D341Med (cell line): ENCODE results near the gene OSBPL8.

ENCODE experiments used
- DNase-seq: peaks from one replicate; pipeline ENCODE4 v3.0.0; 2012; ENCODE audit warnings: low spot score

OSBPL8 gene, protein sequence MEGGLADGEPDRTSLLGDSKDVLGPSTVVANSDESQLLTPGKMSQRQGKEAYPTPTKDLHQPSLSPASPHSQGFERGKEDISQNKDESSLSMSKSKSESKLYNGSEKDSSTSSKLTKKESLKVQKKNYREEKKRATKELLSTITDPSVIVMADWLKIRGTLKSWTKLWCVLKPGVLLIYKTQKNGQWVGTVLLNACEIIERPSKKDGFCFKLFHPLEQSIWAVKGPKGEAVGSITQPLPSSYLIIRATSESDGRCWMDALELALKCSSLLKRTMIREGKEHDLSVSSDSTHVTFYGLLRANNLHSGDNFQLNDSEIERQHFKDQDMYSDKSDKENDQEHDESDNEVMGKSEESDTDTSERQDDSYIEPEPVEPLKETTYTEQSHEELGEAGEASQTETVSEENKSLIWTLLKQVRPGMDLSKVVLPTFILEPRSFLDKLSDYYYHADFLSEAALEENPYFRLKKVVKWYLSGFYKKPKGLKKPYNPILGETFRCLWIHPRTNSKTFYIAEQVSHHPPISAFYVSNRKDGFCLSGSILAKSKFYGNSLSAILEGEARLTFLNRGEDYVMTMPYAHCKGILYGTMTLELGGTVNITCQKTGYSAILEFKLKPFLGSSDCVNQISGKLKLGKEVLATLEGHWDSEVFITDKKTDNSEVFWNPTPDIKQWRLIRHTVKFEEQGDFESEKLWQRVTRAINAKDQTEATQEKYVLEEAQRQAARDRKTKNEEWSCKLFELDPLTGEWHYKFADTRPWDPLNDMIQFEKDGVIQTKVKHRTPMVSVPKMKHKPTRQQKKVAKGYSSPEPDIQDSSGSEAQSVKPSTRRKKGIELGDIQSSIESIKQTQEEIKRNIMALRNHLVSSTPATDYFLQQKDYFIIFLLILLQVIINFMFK

DNA sequence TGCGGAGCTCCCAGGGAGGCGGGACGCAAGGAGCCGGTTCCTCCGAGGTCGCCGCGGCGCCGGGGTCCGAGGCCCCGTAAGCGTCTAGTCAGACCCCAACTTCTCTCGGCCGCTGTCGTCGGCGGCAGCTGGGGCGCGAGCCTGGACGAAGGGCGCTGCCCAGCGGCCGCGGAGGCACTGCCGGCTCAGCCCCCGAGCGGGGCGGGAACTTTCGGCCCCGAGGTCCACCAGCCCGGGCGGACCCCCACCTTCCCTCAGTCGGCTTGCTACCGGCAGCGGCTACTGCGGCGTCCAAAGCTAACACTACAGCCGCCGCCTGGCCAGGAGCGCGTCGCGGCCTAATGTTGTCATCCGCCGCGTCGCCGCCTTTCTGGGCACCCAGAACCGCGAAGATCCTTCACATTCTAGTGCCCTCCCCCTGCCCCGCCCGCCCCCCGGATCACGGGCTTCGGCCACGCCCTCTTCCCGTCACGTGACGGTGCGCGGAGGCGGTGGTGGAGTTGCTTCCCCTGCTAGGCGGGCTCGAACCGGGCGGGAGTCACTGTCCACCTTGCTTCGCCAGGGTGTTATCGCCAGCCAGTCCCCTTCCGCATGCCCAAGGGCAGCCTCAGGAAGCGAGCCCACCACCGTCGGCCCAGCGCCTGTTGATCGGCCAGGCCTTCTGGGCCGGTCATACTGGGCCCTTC, at the start of gene OSBPL8:
Gene OSBPL8 (minus strand): TSS at position 372 of the 686 bp plus-strand sequence. CDS start 72,220 bp downstream, outside the sequence.
- peak; percentile 96 for DNase-seq

DNA sequence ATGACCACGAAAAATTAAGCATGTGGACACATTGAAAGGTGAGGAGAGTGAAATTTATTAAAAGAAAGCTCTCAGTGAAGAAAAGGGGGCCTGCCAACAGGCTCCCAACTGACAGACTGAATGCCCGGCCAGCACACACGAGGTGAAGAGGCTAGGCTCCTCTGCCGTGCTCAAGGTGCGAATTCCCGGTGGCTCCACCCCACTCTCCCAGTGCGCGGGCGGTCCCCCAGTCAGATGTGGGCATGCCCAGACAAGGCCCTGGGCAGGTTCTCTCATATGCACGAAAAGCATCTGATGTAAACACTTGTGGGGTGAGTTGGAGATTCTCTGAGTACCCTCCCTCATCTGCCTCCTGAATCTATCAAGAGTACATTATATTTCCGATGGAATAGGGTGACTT, 48.5 kb upstream of the OSBPL8 start:
- DNase-seq, result no peak

DNA sequence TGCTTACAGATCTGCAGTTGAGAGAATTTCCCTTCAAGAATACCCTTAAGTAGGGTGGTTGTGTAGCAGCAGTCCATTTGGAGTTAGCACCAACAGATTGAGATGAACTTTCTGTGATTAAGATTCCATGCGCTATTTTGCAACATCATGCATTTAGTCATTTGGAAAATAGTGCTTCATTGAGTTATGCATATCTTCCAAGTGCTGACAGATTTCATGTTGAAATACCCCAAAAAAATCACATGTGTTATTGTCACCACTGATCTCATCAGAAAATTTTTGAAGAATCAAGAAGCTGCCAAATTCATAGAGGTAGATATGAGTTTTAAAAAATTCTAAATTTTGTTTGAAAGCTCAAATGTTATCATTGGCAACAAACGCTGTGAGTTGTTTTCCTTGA, 35.5 kb upstream of the OSBPL8 start:
- DNase-seq, result no peak

DNA sequence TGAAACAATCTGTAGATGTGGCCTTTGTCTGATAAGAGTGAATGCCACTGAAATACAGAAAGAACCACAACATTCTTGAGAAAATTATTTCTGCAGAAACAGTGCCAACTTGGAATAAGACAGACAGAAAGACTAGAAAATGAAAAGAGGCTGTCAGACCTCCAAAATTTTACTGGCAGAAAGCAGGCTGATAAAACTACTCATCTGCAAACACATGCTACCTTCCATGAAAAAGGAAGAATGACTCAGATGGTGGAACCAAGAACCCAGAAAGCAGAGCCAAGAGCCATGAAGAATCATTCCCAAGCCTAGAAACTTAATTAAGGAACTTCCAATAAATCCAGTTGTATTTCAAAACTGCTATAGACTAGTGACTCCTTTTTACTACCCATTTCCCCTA, 31.9 kb upstream of the OSBPL8 start:
- DNase-seq, result no peak

DNA sequence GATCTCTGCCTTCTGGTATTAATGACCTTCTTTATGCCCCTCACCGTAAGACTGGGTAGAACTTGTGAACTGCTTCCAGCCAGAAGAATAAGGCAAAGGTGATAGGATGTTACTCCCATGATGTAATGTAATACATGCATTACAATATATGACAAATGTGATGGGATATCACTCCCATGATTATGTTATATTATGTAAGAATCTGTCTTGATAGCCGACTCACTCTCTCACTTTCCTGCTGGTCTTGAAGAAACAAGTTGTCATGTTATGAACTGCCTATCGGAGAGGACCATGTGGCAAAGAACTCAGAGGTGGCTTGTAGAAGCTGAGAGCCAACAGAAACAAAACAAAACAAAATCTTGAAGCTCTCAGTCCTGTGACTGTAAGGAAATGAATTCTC, 30.6 kb upstream of the OSBPL8 start:
- no peak for DNase-seq

DNA sequence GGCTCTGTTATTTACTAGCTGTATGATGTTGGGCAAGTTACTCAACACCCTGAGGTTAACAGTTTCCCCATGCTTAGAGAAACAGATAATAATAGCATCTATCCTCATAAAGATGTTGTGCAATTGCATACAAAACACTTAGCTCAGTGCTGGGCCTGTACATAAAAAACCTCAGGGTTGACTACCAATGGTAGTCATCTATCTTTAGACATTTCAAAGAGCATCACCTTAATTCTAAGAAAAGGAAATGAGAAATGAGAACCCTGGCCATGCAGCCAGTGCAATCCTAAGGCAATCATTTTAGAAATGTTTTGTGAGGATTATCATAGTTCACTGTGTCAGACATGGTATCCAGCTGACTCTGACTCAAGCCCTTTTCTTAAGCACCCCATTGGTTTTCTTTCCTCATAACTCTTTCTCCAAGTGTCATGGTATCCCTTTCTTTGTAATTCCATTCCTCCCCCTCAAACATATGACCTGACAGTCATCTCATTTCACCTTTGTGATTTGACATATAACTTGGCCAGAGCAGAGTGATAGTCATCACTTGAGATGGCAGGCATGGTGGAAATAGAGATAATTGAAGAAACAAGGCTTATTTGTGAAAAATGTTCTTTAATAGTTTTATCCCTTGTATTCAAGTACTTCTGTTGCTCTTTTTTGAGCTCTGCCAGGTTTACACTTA, 29.5 kb upstream of the OSBPL8 start:
- no peak for DNase-seq

DNA sequence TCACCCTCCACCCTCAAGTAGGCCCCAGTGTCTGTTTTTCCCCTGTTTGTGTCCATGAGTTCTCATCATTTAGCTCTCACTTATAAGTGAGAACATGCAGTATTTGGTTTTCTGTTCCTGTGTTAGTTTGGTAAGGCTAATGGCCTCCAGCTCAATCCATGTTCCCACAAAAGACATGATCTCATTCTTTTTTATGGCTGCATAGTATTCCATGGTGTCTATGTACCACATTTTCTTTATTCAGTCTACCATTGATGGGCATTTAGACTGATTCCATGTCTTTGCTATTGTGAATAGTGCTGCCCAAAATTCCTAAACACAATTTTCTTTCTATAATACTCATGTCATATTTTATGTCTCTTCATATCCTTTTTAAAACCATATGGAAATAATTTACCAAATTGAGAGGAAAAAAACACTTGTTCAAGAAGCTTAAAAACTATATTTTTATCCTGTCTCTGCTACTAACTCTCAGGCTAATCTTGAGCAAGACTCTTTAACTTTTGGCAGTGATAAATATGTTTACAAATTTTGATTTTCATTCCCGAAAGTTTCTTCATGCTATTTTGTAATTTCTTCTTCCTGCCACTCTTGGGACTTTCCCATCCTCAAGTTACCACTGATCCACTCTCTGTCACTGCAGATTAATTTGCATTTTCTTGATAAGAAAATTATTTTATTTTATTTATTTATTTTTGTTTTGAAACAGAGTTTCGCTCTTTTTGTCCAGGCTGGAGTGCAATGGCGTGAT, 28.0 kb upstream of the OSBPL8 start:
- DNase-seq, result no peak

DNA sequence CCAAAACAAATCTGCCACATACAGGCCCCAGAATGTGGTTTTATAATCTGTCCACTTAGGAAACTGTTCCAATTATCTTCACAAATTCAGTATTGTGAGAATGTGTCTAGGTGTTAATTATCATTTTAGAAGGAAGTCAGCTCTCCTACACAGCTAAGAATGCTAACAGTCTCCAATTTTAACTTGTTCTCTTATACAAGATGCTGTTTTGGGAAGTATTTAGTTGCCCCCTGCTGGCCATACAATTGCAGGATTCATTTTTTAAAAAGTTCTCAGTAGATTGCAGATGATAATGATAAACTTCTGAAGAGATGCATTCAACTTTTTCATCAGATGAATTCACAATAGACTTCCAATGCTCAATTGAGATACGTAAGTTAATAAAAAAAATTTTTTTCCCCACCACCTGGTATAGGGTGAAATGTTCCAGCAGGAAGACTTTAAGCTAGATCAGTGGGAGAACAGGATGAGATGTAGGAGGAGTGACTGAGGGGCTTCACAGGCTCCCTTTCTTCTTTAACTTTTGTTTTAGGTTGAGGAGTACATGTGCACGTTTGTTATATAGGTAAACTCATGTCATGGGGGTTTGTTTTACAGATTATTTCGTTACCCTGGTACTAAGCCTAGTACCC, 27.3 kb upstream of the OSBPL8 start:
- DNase-seq, result peak; percentile 26

DNA sequence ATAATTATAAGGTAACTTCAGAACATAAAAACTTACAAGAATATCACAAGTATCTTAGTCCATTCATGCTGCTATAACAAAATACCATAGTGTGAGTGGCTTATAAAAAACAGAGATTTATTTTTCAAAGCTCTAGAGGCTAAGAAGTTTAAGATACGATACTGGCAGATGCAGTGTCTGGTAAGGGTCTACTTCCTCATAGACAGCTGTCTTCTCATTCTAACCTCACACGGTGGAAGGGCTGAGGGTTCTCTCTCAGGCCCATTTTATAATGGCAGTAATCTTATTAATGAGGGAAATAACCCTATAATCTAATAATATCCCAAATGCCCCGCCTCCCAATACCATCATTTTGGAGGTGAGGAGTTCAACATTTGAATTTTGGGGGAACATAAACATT, 23.7 kb upstream of the OSBPL8 start:
- no peak for DNase-seq

DNA sequence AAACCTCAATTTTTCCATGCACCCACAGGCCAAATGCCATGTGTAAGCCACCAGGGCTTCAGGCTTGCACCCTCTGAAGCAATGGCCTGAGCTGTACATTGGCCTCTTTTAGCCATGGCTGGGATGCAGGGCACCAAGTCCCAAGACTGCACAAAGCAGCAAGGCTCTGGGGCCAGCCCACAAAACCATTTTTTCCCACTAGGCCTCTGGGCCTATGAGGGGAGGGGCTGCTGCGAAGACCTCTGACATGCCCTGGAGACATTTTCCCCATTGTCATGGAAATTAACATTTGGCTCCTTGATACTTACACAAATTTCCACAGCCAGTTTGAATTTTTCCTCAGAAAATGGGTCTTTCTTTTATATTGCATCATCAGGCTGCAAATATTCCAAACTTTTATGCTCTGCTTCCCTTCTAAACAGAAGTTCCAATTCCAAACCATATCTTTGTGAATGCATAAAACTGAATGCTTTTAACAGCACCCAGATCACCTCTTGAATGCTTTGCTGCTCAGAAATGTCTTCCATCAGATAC, 14.3 kb upstream of the OSBPL8 start:
- DNase-seq, result no peak

DNA sequence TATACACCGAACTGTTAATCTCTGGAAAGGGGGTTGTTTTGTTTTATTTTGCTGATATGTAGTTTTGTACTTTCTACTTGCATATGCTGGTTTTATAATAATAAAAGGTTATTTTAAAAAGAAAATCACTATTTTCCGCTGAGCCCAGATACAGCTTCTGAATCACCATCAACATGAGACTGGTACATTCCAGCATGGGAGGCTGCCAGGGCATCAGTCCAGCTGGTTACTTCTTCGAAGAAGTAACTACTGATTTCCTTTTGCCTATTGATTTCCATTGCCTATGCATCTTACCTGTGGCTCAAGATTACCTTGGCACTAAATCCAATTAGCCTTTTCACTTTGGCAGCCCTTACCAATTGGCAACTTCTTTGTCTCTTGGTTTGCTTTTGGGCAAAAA, 11.7 kb upstream of the OSBPL8 start:
- DNase-seq, result no peak

DNA sequence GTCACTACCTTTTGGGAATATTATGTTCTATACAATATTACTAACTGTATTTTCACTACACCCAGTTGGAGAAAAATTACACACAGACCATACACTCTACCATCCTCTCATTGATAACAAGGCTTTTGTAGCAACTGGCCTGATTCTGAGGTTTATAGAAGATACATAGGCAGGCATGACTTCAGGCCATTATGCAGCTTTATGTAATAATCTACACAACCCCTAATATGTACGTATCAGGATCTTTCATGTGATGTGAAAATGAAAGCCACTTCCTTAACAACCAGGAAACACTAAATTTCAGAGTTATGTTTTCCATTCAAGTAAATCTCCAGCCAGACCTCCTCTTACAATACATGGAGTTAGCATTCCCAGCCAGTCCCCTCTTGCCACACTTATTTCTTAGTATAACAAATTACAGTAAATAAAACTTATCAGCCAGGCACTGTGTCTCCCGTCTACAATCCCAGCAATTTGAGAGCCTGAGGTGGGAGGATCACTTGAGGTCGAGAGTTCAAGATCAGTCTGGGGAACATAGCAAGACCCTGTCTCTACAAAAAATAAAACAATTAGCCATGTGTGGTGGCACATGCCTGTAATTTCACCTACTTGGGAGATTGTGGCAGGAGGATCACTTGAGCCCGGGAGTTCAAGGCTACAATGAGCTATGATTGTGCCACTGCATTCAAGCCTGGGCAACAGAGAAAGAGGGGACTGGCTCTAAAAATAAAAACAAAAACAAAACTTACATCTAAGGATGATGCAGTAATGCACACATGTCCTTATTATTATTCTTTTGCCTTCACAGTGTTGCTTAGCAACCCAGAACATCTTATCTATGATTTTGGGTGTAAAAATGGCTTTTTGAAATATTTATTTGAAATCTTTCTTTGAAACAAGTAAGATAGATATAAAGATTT, 10.4 kb upstream of the OSBPL8 start:
- no peak for DNase-seq

DNA sequence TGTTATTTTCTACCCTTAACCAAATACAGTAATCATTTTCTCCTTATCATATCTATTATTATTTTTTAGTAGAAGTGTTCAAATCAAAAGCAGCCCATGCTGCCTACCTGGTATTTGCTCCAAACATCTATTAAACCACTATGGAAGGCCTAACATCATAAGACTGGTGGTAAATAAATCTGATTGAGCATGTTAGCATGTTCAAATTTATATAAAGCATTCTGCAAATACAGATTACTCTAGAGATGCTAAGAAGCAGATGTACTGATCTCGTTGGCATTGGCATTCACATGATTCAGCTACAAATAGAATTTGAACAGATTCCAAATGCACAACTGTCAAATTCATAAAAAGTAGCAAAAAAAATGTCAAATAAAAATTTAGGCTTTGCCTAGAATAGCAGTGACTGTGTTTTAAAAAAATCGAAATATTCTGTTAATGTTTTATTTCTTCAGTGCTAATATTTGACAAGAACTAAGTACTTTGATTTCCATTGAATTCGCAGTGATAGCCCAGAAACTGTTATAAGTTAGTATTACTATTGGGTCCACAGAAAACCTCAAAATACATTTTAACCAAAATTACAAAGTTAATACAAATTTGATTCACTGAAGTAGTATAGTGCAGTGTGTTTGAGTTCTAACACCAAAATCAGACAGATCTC, 9.4 kb upstream of the OSBPL8 start:
- DNase-seq, result no peak

DNA sequence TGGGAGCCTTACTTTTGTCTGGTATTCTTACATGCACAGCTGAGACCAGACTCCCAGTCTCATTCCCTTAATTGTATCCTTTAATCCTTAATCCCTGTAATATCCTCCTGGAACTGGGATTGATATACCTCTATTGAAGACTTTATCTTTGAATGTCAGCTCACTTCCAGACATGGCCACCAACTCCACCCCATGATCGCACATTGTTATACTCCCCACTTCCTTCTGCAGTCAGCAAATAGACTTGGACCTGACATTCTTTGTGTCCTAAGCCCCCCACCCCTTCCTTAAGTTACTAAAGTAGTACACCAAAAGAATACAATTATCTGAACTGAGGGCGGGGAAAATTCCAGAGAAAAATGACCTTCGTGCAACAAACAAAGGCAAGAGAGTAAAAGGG, 8.6 kb upstream of the OSBPL8 start:
- peak; percentile 61 for DNase-seq

DNA sequence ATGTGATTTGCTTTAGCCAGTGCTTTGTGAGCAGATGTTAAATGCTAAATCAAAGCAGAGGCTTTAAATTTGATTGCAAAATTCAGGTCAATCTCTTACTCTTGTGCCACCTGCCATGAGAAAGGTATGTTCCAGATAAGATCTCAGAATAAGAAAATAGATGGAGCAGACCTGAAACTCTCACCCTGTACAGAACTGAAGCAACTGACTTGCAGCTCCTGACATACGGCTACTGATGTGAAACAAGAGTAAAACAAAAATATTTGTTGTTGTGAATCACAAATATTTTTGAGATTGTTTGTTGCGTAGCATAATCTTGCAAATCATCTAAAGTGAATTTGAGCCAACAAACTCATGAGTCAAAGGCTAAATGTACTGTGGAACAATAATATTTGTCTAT, 3.5 kb upstream of the OSBPL8 start:
- no peak for DNase-seq

DNA sequence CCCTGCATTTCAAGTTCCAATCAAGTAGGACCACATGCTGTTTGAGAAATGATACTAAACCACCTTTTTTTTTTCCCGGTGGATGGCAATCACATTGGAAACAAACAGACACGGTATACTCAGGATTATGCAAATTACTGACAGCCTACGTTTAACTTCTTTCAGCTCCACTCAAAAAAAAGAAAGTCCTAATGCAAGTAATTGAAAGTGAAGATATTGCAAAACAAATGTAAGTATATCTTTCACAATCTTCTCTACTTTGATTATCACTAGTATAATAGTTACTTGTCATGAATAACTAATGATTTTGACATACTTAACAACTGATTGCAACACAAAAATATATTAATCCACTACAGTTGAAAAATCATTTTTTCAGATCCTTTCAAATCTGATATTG, 2.6 kb upstream of the OSBPL8 start:
- no peak for DNase-seq

DNA sequence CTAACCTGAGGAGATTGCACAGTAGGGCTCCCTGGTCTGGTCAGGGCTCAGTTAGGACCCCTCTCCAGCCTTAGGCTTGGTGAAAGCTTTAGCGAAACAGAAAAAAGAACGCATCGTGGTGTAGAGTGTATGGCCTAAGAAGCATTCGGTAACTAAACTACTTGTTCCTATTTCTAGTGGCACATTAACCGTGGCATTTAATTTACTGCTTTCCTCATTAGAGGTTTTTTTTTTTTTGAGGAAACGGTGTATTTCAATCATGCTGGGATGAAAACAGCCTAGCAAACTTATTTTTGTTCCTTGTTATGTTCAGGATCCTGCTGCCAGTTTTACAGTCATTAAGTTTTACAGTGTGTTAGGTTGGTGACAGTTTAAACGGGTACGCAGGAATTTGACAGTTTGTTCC, 518 bp upstream of the OSBPL8 start:
- no peak for DNase-seq

DNA sequence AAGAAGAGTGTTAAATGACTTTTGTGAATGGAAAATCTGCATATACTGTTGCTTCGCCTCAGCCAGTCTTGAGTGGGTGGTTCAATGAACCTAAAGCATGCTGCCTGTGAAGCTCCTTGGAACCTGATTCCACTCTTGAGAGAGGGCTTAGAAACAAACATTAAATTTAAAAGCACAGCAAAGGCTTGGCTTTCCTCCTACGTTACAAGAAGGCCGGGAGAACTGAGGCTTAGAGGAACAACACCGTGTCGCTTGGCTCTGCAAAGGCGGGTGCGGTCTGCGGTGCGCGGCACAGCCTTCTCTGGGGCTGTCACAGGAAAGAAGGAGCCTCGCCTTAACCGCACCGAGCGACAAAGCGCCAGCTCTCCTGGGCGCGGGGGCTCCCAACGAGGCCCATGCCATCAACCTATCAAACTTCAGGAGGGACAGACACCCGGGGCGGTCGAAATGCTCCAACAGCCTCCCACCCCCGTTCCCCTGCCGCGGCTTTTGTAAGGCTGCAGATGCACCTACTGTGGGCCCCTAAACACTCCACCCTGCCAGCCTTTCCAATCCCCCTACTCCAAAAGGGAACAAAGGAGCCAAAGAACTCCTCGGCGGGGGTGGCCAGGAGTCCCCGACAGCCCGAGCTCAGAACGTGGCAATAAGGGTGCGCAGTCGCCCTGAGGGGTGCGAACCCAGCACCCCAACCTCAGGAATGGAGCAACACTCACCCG, 729 bp downstream of the OSBPL8 start:
- peak; percentile 79 for DNase-seq
